Measurements from ENCODE around the gene ODAM.

The ODAM gene, protein sequence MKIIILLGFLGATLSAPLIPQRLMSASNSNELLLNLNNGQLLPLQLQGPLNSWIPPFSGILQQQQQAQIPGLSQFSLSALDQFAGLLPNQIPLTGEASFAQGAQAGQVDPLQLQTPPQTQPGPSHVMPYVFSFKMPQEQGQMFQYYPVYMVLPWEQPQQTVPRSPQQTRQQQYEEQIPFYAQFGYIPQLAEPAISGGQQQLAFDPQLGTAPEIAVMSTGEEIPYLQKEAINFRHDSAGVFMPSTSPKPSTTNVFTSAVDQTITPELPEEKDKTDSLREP

DNA sequence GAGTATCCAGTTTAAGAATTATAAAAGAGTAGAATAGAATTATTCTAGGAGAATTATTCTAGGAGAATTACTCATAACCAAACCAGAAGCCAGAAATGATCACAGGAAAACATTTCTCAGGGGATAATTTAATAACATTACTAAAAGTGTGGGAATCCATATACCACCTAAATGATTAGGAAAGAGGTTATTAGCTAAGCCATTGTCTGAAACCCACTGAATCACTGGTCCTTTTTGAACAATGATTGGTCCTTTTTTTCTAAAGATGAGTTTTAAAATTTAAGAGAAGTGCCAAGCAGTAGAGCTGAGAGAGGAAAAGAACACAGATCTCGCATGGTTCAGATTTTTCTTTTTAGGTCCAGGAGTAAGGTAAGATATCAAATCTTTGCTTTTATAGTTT is at the start of gene ODAM:
ODAM (plus strand) TSS at position 301 of the 400 bp plus-strand sequence. CDS start 819 bp downstream, outside the sequence.
- no peaks in the 10 kb centered on the region for H3K36me3 ChIP-seq (ENCODE audit: control insufficient read depth, low read length)
- H3K4me2 ChIP-seq (ENCODE audit: low read length): no peak within 1 kb of the TSS
- TF ChIP-seq, protein P1, sequence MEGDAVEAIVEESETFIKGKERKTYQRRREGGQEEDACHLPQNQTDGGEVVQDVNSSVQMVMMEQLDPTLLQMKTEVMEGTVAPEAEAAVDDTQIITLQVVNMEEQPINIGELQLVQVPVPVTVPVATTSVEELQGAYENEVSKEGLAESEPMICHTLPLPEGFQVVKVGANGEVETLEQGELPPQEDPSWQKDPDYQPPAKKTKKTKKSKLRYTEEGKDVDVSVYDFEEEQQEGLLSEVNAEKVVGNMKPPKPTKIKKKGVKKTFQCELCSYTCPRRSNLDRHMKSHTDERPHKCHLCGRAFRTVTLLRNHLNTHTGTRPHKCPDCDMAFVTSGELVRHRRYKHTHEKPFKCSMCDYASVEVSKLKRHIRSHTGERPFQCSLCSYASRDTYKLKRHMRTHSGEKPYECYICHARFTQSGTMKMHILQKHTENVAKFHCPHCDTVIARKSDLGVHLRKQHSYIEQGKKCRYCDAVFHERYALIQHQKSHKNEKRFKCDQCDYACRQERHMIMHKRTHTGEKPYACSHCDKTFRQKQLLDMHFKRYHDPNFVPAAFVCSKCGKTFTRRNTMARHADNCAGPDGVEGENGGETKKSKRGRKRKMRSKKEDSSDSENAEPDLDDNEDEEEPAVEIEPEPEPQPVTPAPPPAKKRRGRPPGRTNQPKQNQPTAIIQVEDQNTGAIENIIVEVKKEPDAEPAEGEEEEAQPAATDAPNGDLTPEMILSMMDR (IDR thresholded peaks at IDR 0.05; ENCODE audit: low read depth, low read length, poor library complexity, severe bottlenecking): no peak
- TF ChIP-seq EZH2phosphoT487 (IDR thresholded peaks at IDR 0.05; ENCODE audit: borderline replicate concordance, low read length): no peak
- H3K9me2 ChIP-seq (replicated peaks; ENCODE audit: control insufficient read depth, low read length): no peaks in the 10 kb centered on the region
- H3F3A ChIP-seq (ENCODE audit: control insufficient read depth, insufficient read depth): no peaks in the 10 kb centered on the region
- H3K27me3 ChIP-seq (ENCODE audit: control insufficient read depth, low read length): no peaks in the 10 kb centered on the region
- no peaks in the 10 kb centered on the region for H3K9me3 ChIP-seq (ENCODE audit: control insufficient read depth, insufficient read depth, low read length)
- H3K27ac ChIP-seq (ENCODE audit: low read depth, low read length): no peak within 1 kb of the TSS
- H4K20me1 ChIP-seq (ENCODE audit: control insufficient read depth, insufficient read depth, low read depth, low read length): no peaks in the 10 kb centered on the region
- H3K4me1 ChIP-seq (ENCODE audit: control insufficient read depth, low read length): no peaks in the 10 kb centered on the region
- H3K79me2 ChIP-seq (ENCODE audit: control insufficient read depth, low read length): no peaks in the 10 kb centered on the region
- H3K4me3 ChIP-seq (ENCODE audit: low read length): no peak within 1 kb of the TSS

DNA sequence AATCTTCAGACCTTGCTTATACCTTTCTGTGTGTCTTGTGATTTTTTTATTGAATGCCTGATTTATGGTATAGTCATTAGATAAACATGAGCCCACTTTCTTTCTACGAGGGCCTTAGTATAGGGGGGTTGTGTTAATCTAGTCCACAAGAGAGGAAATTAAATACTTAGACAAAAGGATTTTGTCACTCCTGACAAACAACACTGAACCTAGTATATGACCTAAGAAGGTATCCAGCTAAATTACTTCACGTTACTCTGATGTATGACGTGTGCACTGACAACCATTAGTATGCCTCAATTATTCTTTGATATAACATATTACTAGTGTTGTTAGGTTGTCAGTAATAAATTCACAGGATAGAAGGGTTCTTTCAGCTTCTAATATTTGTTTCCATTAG is 44.3 kb upstream of the ODAM start:
- H3K9me2 ChIP-seq (replicated peaks; ENCODE audit: control insufficient read depth, low read length): no peaks in the 10 kb centered on the region

DNA sequence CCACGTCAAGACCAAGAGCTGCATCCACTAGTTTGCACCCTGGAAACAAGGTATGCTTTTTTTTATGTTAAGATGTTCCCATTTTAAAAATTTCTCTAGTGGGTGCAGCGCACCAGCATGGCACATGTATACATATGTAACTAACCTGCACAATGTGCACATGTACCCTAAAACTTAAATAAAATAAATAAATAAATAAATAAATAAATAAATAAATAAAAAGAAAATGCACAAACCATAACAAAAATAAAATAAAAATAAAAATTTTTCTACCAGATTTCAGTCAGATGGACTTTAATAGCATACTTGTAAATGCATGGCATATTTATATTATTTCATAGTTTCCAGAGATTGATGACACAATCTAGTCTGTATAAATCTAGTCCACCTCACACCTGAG is 43.4 kb upstream of the ODAM start:
- no peaks in the 10 kb centered on the region for H3K9me3 ChIP-seq (ENCODE audit: control insufficient read depth, insufficient read depth, low read length)
- H4K20me1 ChIP-seq (ENCODE audit: control insufficient read depth, insufficient read depth, low read depth, low read length): no peaks in the 10 kb centered on the region
- no peaks in the 10 kb centered on the region for H3F3A ChIP-seq (ENCODE audit: control insufficient read depth, insufficient read depth)
- no peaks in the 10 kb centered on the region for H3K79me2 ChIP-seq (ENCODE audit: control insufficient read depth, low read length)
- H3K27ac ChIP-seq (ENCODE audit: low read depth, low read length): no peak overlapping the region
- H3K27me3 ChIP-seq (ENCODE audit: control insufficient read depth, low read length): peaks cover 2% of the 10 kb centered on the region; the same call in 1 of the 2 replicates
- TF ChIP-seq EZH2phosphoT487 (IDR thresholded peaks at IDR 0.05; ENCODE audit: borderline replicate concordance, low read length): no peak
- TF ChIP-seq, protein P1 (IDR thresholded peaks at IDR 0.05; ENCODE audit: low read depth, low read length, poor library complexity, severe bottlenecking): no peak
- no peaks in the 10 kb centered on the region for H3K36me3 ChIP-seq (ENCODE audit: control insufficient read depth, low read length)
- no peaks in the 10 kb centered on the region for H3K4me1 ChIP-seq (ENCODE audit: control insufficient read depth, low read length)
- no peaks in the 10 kb centered on the region for H3K9me2 ChIP-seq (replicated peaks; ENCODE audit: control insufficient read depth, low read length)
- no peak overlapping the region for H3K4me3 ChIP-seq (ENCODE audit: low read length)
- H3K4me2 ChIP-seq (ENCODE audit: low read length): no peak overlapping the region

More for the DNA sequence above, 44.3 kb upstream of the ODAM start:
- Histone ChIP-seq H3K9me3 (ENCODE audit: control insufficient read depth, insufficient read depth, low read length) (no peaks in the 10 kb centered on the region), H3K79me2 (ENCODE audit: control insufficient read depth, low read length) (no peaks in the 10 kb centered on the region), H4K20me1 (ENCODE audit: control insufficient read depth, insufficient read depth, low read depth, low read length) (no peaks in the 10 kb centered on the region), H3K27ac (ENCODE audit: low read depth, low read length) (no peak overlapping the region), H3K27me3 (ENCODE audit: control insufficient read depth, low read length) (peaks cover 2% of the 10 kb centered on the region; the same call in 1 of the 2 replicates), H3F3A (ENCODE audit: control insufficient read depth, insufficient read depth) (no peaks in the 10 kb centered on the region), H3K36me3 (ENCODE audit: control insufficient read depth, low read length) (no peaks in the 10 kb centered on the region), H3K4me3 (ENCODE audit: low read length) (no peak overlapping the region), H3K4me1 (ENCODE audit: control insufficient read depth, low read length) (no peaks in the 10 kb centered on the region), H3K4me2 (ENCODE audit: low read length) (no peak overlapping the region)
- TF ChIP-seq EZH2phosphoT487 (IDR thresholded peaks at IDR 0.05; ENCODE audit: borderline replicate concordance, low read length): no peak
- TF ChIP-seq, protein P1 (IDR thresholded peaks at IDR 0.05; ENCODE audit: low read depth, low read length, poor library complexity, severe bottlenecking): no peak
